HL-60 (cell line): ENCODE results near the gene KRT86.

Source experiments
- DNase-seq, 2 experiments: peaks; one replicate each; pipeline ENCODE4 v3.0.0-alpha.2; 2010 to 2020; ENCODE audit warnings: low read depth in 1 of 2, low spot score in 1 of 2
- H3K27ac ChIP-seq: fragments of 250-450 bp; sonication (Bioruptor Pico); replicated peaks from 2 replicates; pipeline ENCODE4 v1.5.1; 2020; ENCODE audit warnings: mild to moderate bottlenecking, moderate library complexity
- H3K27me3 ChIP-seq: fragments of 250-450 bp; sonication (Bioruptor Pico); 2 replicates; pipeline ENCODE4 v1.5.1; 2021; ENCODE audit warnings: mild to moderate bottlenecking, moderate library complexity; ENCODE audit not compliant: insufficient read depth, poor library complexity, severe bottlenecking
- H3K4me3 ChIP-seq: replicated peaks from 2 replicates; pipeline ENCODE4 v1.5.1; 2011; ENCODE audit warnings: mild to moderate bottlenecking, control low read depth, low read length; ENCODE audit not compliant: insufficient read depth
- CTCF ChIP-seq: IDR thresholded peaks from one replicate; pipeline ENCODE4 v1.5.1; 2011; ENCODE audit warnings: low read length, control low read depth, inconsistent platforms; ENCODE audit not compliant: insufficient read depth
- GABPA ChIP-seq: IDR thresholded peaks from 2 replicates; pipeline ENCODE4 v1.6.1; 2012; ENCODE audit warnings: low read depth
- POLR2AphosphoS5 ChIP-seq: IDR thresholded peaks from 2 replicates; pipeline ENCODE4 v1.6.1; 2012; ENCODE audit warnings: low read depth
- REST ChIP-seq: IDR thresholded peaks from 2 replicates; pipeline ENCODE4 v1.6.1; 2012; ENCODE audit warnings: low read depth; ENCODE audit not compliant: insufficient replicate concordance
- SPI1 ChIP-seq: IDR thresholded peaks from 2 replicates; pipeline ENCODE4 v1.6.1; 2012; ENCODE audit warnings: low read depth, mild to moderate bottlenecking, borderline replicate concordance

Gene KRT86

GRCh38 chr12:52306731-52307130, 32.3 kb downstream of the KRT86 start:
- no peak for TF ChIP-seq POLR2AphosphoS5
- no peak for TF ChIP-seq CTCF
- no peak for TF ChIP-seq REST
- no peak for TF ChIP-seq SPI1
- TF ChIP-seq GABPA = no peak
- Histone ChIP-seq H3K27me3 (peaks cover 37% of the 10 kb centered on the region), H3K27ac (no peak overlapping the region), H3K4me3 (no peak overlapping the region)
- DNase-seq = no peak

GRCh38 chr12:52307836-52308805, 33.7 kb downstream of the KRT86 start:
- no peak for TF ChIP-seq POLR2AphosphoS5
- TF ChIP-seq REST = no peak
- no peak for TF ChIP-seq GABPA
- TF ChIP-seq SPI1 = no peak
- no peak for TF ChIP-seq CTCF
- DNase-seq = peak in 1 of 2 experiments; percentile 16
- Histone ChIP-seq H3K4me3 (0 out of 2 replicates have a peak overlapping the region, but pooled peaks have one; percentile 4), H3K27ac (no peak overlapping the region), H3K27me3 (peaks cover 39% of the 10 kb centered on the region)

- peaks cover 39% of the 10 kb centered on the region for H3K27me3 ChIP-seq
- DNase-seq = no peak
- H3K4me3 ChIP-seq = no peak overlapping the region
- H3K27ac ChIP-seq = no peak overlapping the region
- TF ChIP-seq CTCF = no peak
- TF ChIP-seq GABPA = no peak
- no peak for TF ChIP-seq SPI1
- no peak for TF ChIP-seq POLR2AphosphoS5
- no peak for TF ChIP-seq REST
Observed at GRCh38 chr12:52308806-52309425, 34.5 kb downstream of the KRT86 start.
